HG03520 (cell line): Measurements from ENCODE around the gene CPS1.

ENCODE experiments used
- ATAC-seq: cut with Tn5 transposase; IDR thresholded peaks from one replicate; pipeline ENCODE4 v1.9.1; 2021; ENCODE audit warnings: mild to moderate bottlenecking, moderate library complexity; ENCODE audit not compliant: unreplicated experiment

Gene CPS1

GRCh38 chr2:210673117-210673516 lies 116.7 kb downstream of the CPS1 start:
- ATAC-seq, result no peak

GRCh38 chr2:210676067-210676466 lies 119.7 kb downstream of the CPS1 start:
- ATAC-seq, result no peak

GRCh38 chr2:210681491-210681890 lies 125.1 kb downstream of the CPS1 start:
- ATAC-seq, result no peak

- no peak for ATAC-seq
Observed at GRCh38 chr2:210686401-210686800, 130.0 kb downstream of the CPS1 start.

- ATAC-seq, result no peak
Observed at GRCh38 chr2:210687786-210688470, 131.5 kb downstream of the CPS1 start.

GRCh38 chr2:210707900-210708299 lies 151.5 kb downstream of the CPS1 start:
- ATAC-seq, result no peak

- ATAC-seq, result no peak
Observed at GRCh38 chr2:210713122-210713521, 156.7 kb downstream of the CPS1 start.

- ATAC-seq, result no peak
Observed at GRCh38 chr2:210715560-210716082, 159.2 kb downstream of the CPS1 start.

GRCh38 chr2:210718503-210718902 lies 162.1 kb downstream of the CPS1 start:
- no peak for ATAC-seq

GRCh38 chr2:210722092-210722491 lies 165.7 kb downstream of the CPS1 start:
- ATAC-seq, result no peak

GRCh38 chr2:210727549-210727948 lies 171.2 kb downstream of the CPS1 start:
- ATAC-seq, result no peak
